ENCODE data around the gene LPIN2. TPM values are rescaled to one million over a fixed set of nuclear protein-coding genes. Genes with fewer than 3 reads are reported as not detected.

LPIN2 gene
- total RNA-seq (2022), result 25.3 and 26.2 TPM in 2 replicates
- Bru-seq, nascent RNA, result percentile 85 among the genes with signal in this experiment
- BruChase-seq, experiment 1, labeled RNA remaining after a 2-hour chase, result percentile 77 among the genes with signal in this experiment
- BruChase-seq, experiment 2, labeled RNA remaining after a 6-hour chase, result percentile 73 among the genes with signal in this experiment
- long read RNA-seq, partial matches to known transcripts, result 2 of 20 reads
- long read RNA-seq, other reads (novel, unspliced or antisense), result 18 of 20 reads

- ChIA-PET CTCF (interaction anchor here (0.9 kb wide), 1 partner anchor 116 kb away, joined by 3 read pairs; no protein-coding TSS in a partner anchor), POLR2A (interaction anchor here (0.6 kb wide), 2 partner anchors 11 to 44 kb away, joined by 3 read pairs; no protein-coding TSS in a partner anchor)
- no peaks in the 10 kb centered on the region for H3K9me3 ChIP-seq
- H3K36me3 ChIP-seq (ENCODE audit: control insufficient read depth, insufficient read depth, low read length), result no peaks in the 10 kb centered on the region
- peak within 1 kb of the TSS; percentile 87 for H3K27ac Mint-ChIP-seq (ENCODE audit: unreplicated experiment)
- peak within 1 kb of the TSS; percentile 87 for H3K4me3 Mint-ChIP-seq (ENCODE audit: unreplicated experiment)
- H3K27me3 Mint-ChIP-seq (ENCODE audit: insufficient read depth, unreplicated experiment), result no peaks in the 10 kb centered on the region
- no peaks in the 10 kb centered on the region for H3K9me3 Mint-ChIP-seq (ENCODE audit: unreplicated experiment)
- DNase-seq, result peak; percentile 96 to 98
- peak within 1 kb of the TSS; percentile 83 for H3K4me3 ChIP-seq (ENCODE audit: low read depth, low read length)
- intact Hi-C loops (cut with micrococcal nuclease; ENCODE audit: unreplicated experiment), result loop anchor here (2.0 to 5.0 kb wide), 2 partner anchors 14 to 114 kb away; no protein-coding TSS in a partner anchor
- H3K4me1 ChIP-seq, result peaks cover 18% of the 10 kb centered on the region
- BruUV-seq (replicated peaks), result no TSS peak
- H3K27me3 ChIP-seq (replicated peaks; ENCODE audit: control insufficient read depth, insufficient read depth, low read length), result no peaks in the 10 kb centered on the region
- H3K36me3 Mint-ChIP-seq (ENCODE audit: insufficient read depth, unreplicated experiment), result peaks cover 26% of the 10 kb centered on the region
- no peak for TF ChIP-seq CTCF (IDR thresholded peaks at IDR 0.05; ENCODE audit: insufficient read depth in 1 of 2, low read depth in 1 of 2, low read length in 1 of 2, severe bottlenecking in 1 of 2, unreplicated experiment in 1 of 2)
- peaks cover 15% of the 10 kb centered on the region for H3K4me1 Mint-ChIP-seq (ENCODE audit: low read depth, unreplicated experiment)
Measured at GRCh38 chr18:3013024-3013804, at the start of gene LPIN2. LPIN2 (minus strand) TSS chr18:3013144; CDS start chr18:2960840, 52,304 bp downstream.

- no TSS peak for BruUV-seq (replicated peaks)
- no peak overlapping the region for H3K4me3 ChIP-seq (ENCODE audit: low read depth, low read length)
Measured at GRCh38 chr18:3061581-3062312, 48.8 kb upstream of the LPIN2 start.

More at GRCh38 chr18:3061581-3062312, 48.8 kb upstream of the LPIN2 start:
- no peaks in the 10 kb centered on the region for H3K9me3 ChIP-seq
- no peaks in the 10 kb centered on the region for H3K36me3 Mint-ChIP-seq (ENCODE audit: insufficient read depth, unreplicated experiment)
- no peak for TF ChIP-seq CTCF (IDR thresholded peaks at IDR 0.05; ENCODE audit: insufficient read depth in 1 of 2, low read depth in 1 of 2, low read length in 1 of 2, severe bottlenecking in 1 of 2, unreplicated experiment in 1 of 2)
- no peaks in the 10 kb centered on the region for H3K27me3 ChIP-seq (replicated peaks; ENCODE audit: control insufficient read depth, insufficient read depth, low read length)
- no peak for DNase-seq
- peaks cover 21% of the 10 kb centered on the region for H3K4me1 ChIP-seq
- intact Hi-C loops (cut with micrococcal nuclease; ENCODE audit: unreplicated experiment), result loop anchor here (2.0 kb wide), 4 partner anchors 25 to 67 kb away; no protein-coding TSS in a partner anchor
- no peak overlapping the region for H3K27ac Mint-ChIP-seq (ENCODE audit: unreplicated experiment)
- no peaks in the 10 kb centered on the region for H3K9me3 Mint-ChIP-seq (ENCODE audit: unreplicated experiment)
- ChIA-PET CTCF (interaction anchor here (1.1 to 1.9 kb wide), 5 partner anchors 28 to 75 kb away, joined by 3 to 10 read pairs (median 8); no protein-coding TSS in a partner anchor), POLR2A (no interaction called here)
- no peaks in the 10 kb centered on the region for H3K27me3 Mint-ChIP-seq (ENCODE audit: insufficient read depth, unreplicated experiment)
- peaks cover 13% of the 10 kb centered on the region for H3K4me1 Mint-ChIP-seq (ENCODE audit: low read depth, unreplicated experiment)
- H3K4me3 Mint-ChIP-seq (ENCODE audit: unreplicated experiment), result no peak overlapping the region
- no peaks in the 10 kb centered on the region for H3K36me3 ChIP-seq (ENCODE audit: control insufficient read depth, insufficient read depth, low read length)

All from Caco-2 (cell line).